Esophagus muscularis mucosa (tissue), 4 donors: Measurements from ENCODE around the gene CLK3. TPM values are rescaled to one million over a fixed set of nuclear protein-coding genes. Genes with fewer than 3 reads are reported as not detected.

Experiments
- DNase-seq: peaks from one replicate; pipeline ENCODE4 v3.0.0-alpha.2; 2017; ENCODE audit errors: extremely low spot score
- H3K27ac ChIP-seq, 4 donors: fragments of 200-600 bp; sonication (generic); replicated peaks in 1 of 4; 1 replicate in 3 of 4; 2 replicates in 1 of 4; pipeline ENCODE4 v1.5.1; 2016 to 2019; ENCODE audit warnings: mild to moderate bottlenecking in 1 of 4
- H3K27me3 ChIP-seq, 4 donors: fragments of 200-600 bp; sonication (generic); one replicate each; pipeline versions ENCODE4 v1.5.1 to v1.6.0; 2016 to 2019
- H3K36me3 ChIP-seq, 4 donors: fragments of 200-600 bp; sonication (generic); one replicate each; pipeline ENCODE4 v1.5.1; 2016 to 2019
- H3K4me1 ChIP-seq, 4 donors: fragments of 200-600 bp; sonication (generic); one replicate each; pipeline ENCODE4 v1.5.1; 2016 to 2019
- H3K4me3 ChIP-seq, 4 donors: fragments of 200-600 bp; sonication (generic); 1 replicate in 2 of 4; 2 replicates in 2 of 4; pipeline ENCODE4 v1.5.1; 2016 to 2019; ENCODE audit warnings: mild to moderate bottlenecking in 4 of 4, moderate library complexity in 1 of 4
- H3K9me3 ChIP-seq, 4 donors: fragments of 200-600 bp; sonication (generic); 1 replicate in 3 of 4; 2 replicates in 1 of 4; pipeline ENCODE4 v1.5.1; 2016 to 2019
- EP300 ChIP-seq: sonication (generic); formaldehyde crosslinking; IDR thresholded peaks from one replicate; pipeline ENCODE4 v1.6.1; 2017; ENCODE audit warnings: antibody characterized with exemption
- POLR2A ChIP-seq: fragments of 450-650 bp; IDR thresholded peaks from one replicate; pipeline ENCODE4 v1.6.1; 2017; ENCODE audit warnings: antibody characterized with exemption, moderate library complexity, mild to moderate bottlenecking, low read depth
- POLR2AphosphoS5 ChIP-seq, 2 donors: sonication (generic); formaldehyde crosslinking; IDR thresholded peaks; one replicate each; pipeline ENCODE4 v1.6.1; 2017; ENCODE audit warnings: antibody characterized with exemption in 2 of 2
- WGBS: methylation state at CpG from one replicate; pipeline ENCODE4 v1.1.5; 2018; 5-methylcytosine and 5-hydroxymethylcytosine counted together
- intact Hi-C: fragments of 100-400 bp; cut with DNase I; formaldehyde crosslinking; loops from one replicate; pipeline ENCODE4 v1.15.1; 2023
- total RNA-seq, 4 donors: library from RNA; depleted of rRNA; stranded (reverse); fragments of >200 nt; gene quantifications; one replicate each; pipeline versions ENCODE4 v1.1.0 to v1.2.1, GENCODE V29; 2016
- TF ChIP-seq, protein P1 (sequence below), 3 experiments: fragments of 200-600 bp in 2 of 3; fragments of 450-650 bp in 1 of 3; sonication (generic) in 2 of 3; IDR thresholded peaks; one replicate each; pipeline ENCODE4 v1.5.1; 2017 to 2019; ENCODE audit warnings: antibody characterized with exemption in 3 of 3, mild to moderate bottlenecking in 2 of 3, moderate library complexity in 1 of 3

CLK3 gene
- 10 to 100 TPM; 74.6 to 89.8 (median 80.7) TPM for total RNA-seq

DNA sequence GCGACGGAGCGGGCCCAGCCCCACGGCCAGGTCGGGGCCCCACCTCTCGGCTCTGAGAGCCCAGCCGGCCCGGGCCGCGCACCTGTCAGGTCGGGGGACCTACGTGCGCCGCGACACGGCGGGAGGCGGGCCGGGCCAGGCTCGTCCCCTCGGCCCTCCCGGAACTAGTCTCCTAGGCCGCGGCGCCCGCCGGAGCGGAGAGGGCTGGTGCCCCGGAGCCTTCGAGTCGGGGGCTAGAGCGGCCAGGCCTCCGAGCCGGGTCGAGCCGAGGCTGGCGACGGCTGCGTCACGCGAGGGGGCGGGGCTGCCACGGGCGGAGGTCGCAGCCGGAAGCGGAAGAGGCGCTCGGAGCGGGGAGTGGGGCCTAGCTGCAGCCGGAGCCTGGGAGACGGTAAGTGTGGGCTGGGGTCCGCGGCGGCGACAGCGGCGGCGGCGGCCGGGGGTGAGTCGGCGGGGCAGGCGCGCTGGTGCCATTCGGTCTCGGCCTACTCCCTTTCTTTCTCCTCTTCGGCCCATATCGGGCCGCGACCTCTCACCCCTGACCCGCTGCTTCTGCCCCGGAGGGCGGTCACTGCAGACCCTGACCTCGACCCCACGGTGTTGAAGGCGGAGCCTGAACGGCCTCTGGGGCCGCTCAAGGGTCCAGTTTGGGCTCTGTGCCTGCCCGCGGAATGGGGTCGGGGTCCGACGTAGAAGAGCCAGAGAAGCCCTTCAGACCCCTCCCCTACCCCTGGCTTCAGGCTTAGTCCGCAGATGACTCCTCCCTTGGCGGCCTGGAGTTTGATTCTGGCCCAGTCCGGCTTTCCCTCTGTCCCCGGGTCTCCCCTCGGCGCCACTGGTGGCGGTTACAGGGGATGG lies at the start of gene CLK3:
TSS of gene CLK3 (plus strand) at position 329 of the 858 bp plus-strand sequence. CDS start 3,361 bp downstream, outside the sequence.
- Histone ChIP-seq H3K36me3 (peaks cover 17 to 25% (median 23%) of the 10 kb centered on the region in 4 donors), H3K9me3 (no peaks in the 10 kb centered on the region), H3K4me1 (peaks cover 45 to 62% (median 50%) of the 10 kb centered on the region in 4 donors), H3K27me3 (no peaks in the 10 kb centered on the region), H3K4me3 (peak within 1 kb of the TSS; percentile 97 to 100 (median 98)), H3K27ac (peak within 1 kb of the TSS; percentile 97 to 100 (median 99))
- peak; percentile 96 for DNase-seq
- peak; percentile 91 to 94 for TF ChIP-seq POLR2AphosphoS5 (IDR thresholded peaks at IDR 0.05)
- peak; percentile 65 for TF ChIP-seq POLR2A
- TF ChIP-seq, protein P1, sequence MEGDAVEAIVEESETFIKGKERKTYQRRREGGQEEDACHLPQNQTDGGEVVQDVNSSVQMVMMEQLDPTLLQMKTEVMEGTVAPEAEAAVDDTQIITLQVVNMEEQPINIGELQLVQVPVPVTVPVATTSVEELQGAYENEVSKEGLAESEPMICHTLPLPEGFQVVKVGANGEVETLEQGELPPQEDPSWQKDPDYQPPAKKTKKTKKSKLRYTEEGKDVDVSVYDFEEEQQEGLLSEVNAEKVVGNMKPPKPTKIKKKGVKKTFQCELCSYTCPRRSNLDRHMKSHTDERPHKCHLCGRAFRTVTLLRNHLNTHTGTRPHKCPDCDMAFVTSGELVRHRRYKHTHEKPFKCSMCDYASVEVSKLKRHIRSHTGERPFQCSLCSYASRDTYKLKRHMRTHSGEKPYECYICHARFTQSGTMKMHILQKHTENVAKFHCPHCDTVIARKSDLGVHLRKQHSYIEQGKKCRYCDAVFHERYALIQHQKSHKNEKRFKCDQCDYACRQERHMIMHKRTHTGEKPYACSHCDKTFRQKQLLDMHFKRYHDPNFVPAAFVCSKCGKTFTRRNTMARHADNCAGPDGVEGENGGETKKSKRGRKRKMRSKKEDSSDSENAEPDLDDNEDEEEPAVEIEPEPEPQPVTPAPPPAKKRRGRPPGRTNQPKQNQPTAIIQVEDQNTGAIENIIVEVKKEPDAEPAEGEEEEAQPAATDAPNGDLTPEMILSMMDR (IDR thresholded peaks at IDR 0.05) = peak in 1 of 3 experiments; percentile 25
- no peak for TF ChIP-seq EP300
- intact Hi-C loops = loop anchor here (2.0 kb wide), 1 partner anchor 75 kb away; the partner anchor contains the start of gene ARID3B
- 0% methylated on average over 9 of the region's 91 CpGs for WGBS

DNA sequence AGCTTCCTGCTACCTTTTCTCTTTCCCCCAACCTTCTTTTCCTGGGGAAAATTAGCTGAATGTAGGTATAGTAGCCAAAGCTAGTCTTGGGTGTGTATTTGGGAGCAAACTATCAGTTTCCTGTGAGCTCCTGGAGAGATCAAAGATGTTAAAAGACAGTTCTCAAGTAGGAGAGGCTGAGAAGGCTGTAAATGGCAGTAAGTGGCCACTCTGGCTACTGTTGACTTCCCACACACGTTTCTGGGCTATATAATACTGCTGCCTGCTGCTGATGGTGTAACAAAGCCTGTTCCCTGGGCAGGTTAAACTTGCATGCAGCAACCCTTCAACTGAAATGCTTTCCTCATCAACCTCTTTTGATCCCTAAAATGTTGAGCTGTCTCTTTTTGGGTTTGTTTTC lies 47.0 kb upstream of the CLK3 start:
- Histone ChIP-seq H3K4me3 (no peak overlapping the region), H3K27ac (no peak overlapping the region), H3K36me3 (peaks cover 4 to 16% (median 14%) of the 10 kb centered on the region in 4 donors), H3K27me3 (no peaks in the 10 kb centered on the region), H3K4me1 (peaks cover 12 to 19% (median 17%) of the 10 kb centered on the region in 4 donors), H3K9me3 (no peaks in the 10 kb centered on the region)
- WGBS = 75% methylated on average over 1 of the region's 1 CpG
- intact Hi-C loops = no loop called here
- DNase-seq = no peak
- TF ChIP-seq, protein P1 (IDR thresholded peaks at IDR 0.05) = no peak
- TF ChIP-seq POLR2A = no peak
- no peak for TF ChIP-seq EP300
- TF ChIP-seq POLR2AphosphoS5 (IDR thresholded peaks at IDR 0.05) = no peak

- H3K4me3 ChIP-seq = no peak overlapping the region
- DNase-seq = no peak
- TF ChIP-seq, protein P1 (IDR thresholded peaks at IDR 0.05) = no peak
- no peak for TF ChIP-seq EP300
- TF ChIP-seq POLR2A = no peak
- TF ChIP-seq POLR2AphosphoS5 (IDR thresholded peaks at IDR 0.05) = no peak
- H3K36me3 ChIP-seq = peaks cover 12 to 26% (median 23%) of the 10 kb centered on the region in 4 donors
- H3K4me1 ChIP-seq = peaks cover 12 to 19% (median 17%) of the 10 kb centered on the region in 4 donors
- H3K27ac ChIP-seq = peak overlapping the region in 3 of 4 donors; percentile 16 to 60 (median 32)
- 82% methylated on average over 4 of the region's 4 CpGs for WGBS
- no peaks in the 10 kb centered on the region for H3K27me3 ChIP-seq
- intact Hi-C loops = no loop called here
- H3K9me3 ChIP-seq = no peaks in the 10 kb centered on the region
Observed at GRCh38 chr15:74569731-74570070, 45.9 kb upstream of the CLK3 start.

GRCh38 chr15:74571191-74571590 lies 44.4 kb upstream of the CLK3 start:
- 93% methylated on average over 3 of the region's 3 CpGs for WGBS
- no peaks in the 10 kb centered on the region for H3K9me3 ChIP-seq
- no peak overlapping the region for H3K27ac ChIP-seq
- no peaks in the 10 kb centered on the region for H3K27me3 ChIP-seq
- H3K4me1 ChIP-seq = peaks cover 12 to 19% (median 17%) of the 10 kb centered on the region in 4 donors
- intact Hi-C loops = no loop called here
- peaks cover 12 to 38% (median 34%) of the 10 kb centered on the region in 4 donors for H3K36me3 ChIP-seq
- DNase-seq = no peak
- TF ChIP-seq, protein P1 (IDR thresholded peaks at IDR 0.05) = no peak
- TF ChIP-seq POLR2A (no peak), POLR2AphosphoS5 (IDR thresholded peaks at IDR 0.05) (no peak), EP300 (no peak)
- no peak overlapping the region for H3K4me3 ChIP-seq
